ENCODE results near the gene CNTNAP2.

GRCh38 chr7:148287538-148287937, 2170.9 kb downstream of the CNTNAP2 start:
- TF ChIP-seq CTCF (IDR thresholded peaks at IDR 0.05), result no peak
- no peak for TF ChIP-seq EP300 (IDR thresholded peaks at IDR 0.05)
- no peak for TF ChIP-seq POLR2A (IDR thresholded peaks at IDR 0.05)
